HepG2 (cell line): ENCODE data around the gene STX1B. TPM values are rescaled to one million over a fixed set of nuclear protein-coding genes. Genes with fewer than 3 reads are reported as not detected.
"Not testable (repeated sequence)": the region's sequence is repeated elsewhere in the genome, so short reads cannot be mapped to it uniquely, and the experiment has no call there.

Source experiments
- ATAC-seq: fragments of 200-7000 bp; cut with Tn5 transposase; 3 replicates; pipeline ENCODE4 v1.9.1; 2020; ENCODE audit warnings: mild to moderate bottlenecking, moderate library complexity
- BruUV-seq: library from RNA; stranded (reverse); fragments of 400-500 nt; replicated peaks from 2 replicates; lab custom pipeline; 2021; lab: Mats Ljungman, UMichigan
- CTCF ChIA-PET: fragments of 300-600 bp; formaldehyde crosslinking; extraction: SDS; loops from one replicate; lab custom pipeline; 2021; ENCODE audit warnings: low total read pairs, inconsistent platforms, low intra/inter-chr PET ratio; lab: Yijun Ruan, JAX
- POLR2A ChIA-PET: fragments of 350-600 bp; sonication (Branson Sonifier 250); formaldehyde crosslinking; loops from one replicate; lab custom pipeline; 2020; ENCODE audit warnings: antibody characterized with exemption, inconsistent platforms; lab: Yijun Ruan, JAX
- DNase-seq: peaks from one replicate; pipeline ENCODE4 v3.0.0-alpha.2; 2015; ENCODE audit warnings: low spot score
- FAIRE-seq: peaks from 3 replicates; lab custom pipeline; 2011; peaks lifted over from hg19 to GRCh38; lab: Jason Lieb, UNC
- H2AFZ ChIP-seq: one replicate; pipeline ENCODE4 v1.6.1; 2011; ENCODE audit warnings: low read length, inconsistent platforms
- H3K27ac ChIP-seq: fragments of 300-600 bp; 3 replicates; pipeline ENCODE4 v1.8.0; 2011; ENCODE audit warnings: mixed run types, mild to moderate bottlenecking, mixed read lengths, low read length, inconsistent platforms; ENCODE audit not compliant: insufficient read depth; ENCODE audit errors: extremely low read length
- H3K27me3 ChIP-seq, 2 experiments: fragments of 200-600 bp in 1 of 2; 2 replicates in 1 of 2; 3 replicates in 1 of 2; pipeline versions ENCODE4 v1.6.0 to v1.8.0; 2011; ENCODE audit warnings: low read length in 2 of 2, mild to moderate bottlenecking in 2 of 2, moderate library complexity in 2 of 2, inconsistent platforms in 1 of 2; ENCODE audit not compliant: insufficient read depth in 2 of 2, control insufficient read depth in 1 of 2
- H3K36me3 ChIP-seq, 2 experiments: fragments of 200-600 bp in 1 of 2; replicated peaks in 1 of 2; 2 replicates in 1 of 2; 3 replicates in 1 of 2; pipeline versions ENCODE4 v1.5.1 to v1.8.0; 2011; ENCODE audit warnings: low read length in 2 of 2, inconsistent platforms in 1 of 2; ENCODE audit not compliant: insufficient read depth in 2 of 2, control insufficient read depth in 1 of 2
- H3K4me1 ChIP-seq: 2 replicates; pipeline ENCODE4 v1.5.1; 2012; ENCODE audit warnings: low read length, inconsistent platforms; ENCODE audit not compliant: insufficient read depth
- H3K4me2 ChIP-seq: 2 replicates; pipeline ENCODE4 v1.6.0; 2011; ENCODE audit warnings: low read depth, low read length, inconsistent platforms
- H3K4me3 ChIP-seq, 3 experiments: fragments of 200-600 bp in 1 of 3; sonication (generic), shearing (Covaris generic) in 1 of 3; replicated peaks in 1 of 3; 2 replicates each; pipeline ENCODE4 v1.5.1; 2011 to 2016; ENCODE audit warnings: low read length in 3 of 3, inconsistent platforms in 2 of 3, low read depth in 2 of 3, mild to moderate bottlenecking in 2 of 3, control low read depth in 1 of 3, mixed read lengths in 1 of 3; ENCODE audit not compliant: insufficient read depth in 1 of 3
- H3K79me2 ChIP-seq: one replicate; pipeline ENCODE4 v1.6.1; 2011; ENCODE audit warnings: low read length, inconsistent platforms; ENCODE audit not compliant: insufficient read depth
- H3K9ac ChIP-seq: 2 replicates; pipeline ENCODE4 v1.6.0; 2011; ENCODE audit warnings: mild to moderate bottlenecking, low read depth, low read length, inconsistent platforms; ENCODE audit not compliant: insufficient read depth
- H3K9me3 ChIP-seq: 2 replicates; pipeline ENCODE4 v1.5.1; 2012; ENCODE audit warnings: mild to moderate bottlenecking, low read length
- H4K20me1 ChIP-seq: 2 replicates; pipeline ENCODE4 v1.6.0; 2011; ENCODE audit warnings: inconsistent platforms, mild to moderate bottlenecking, low read length, moderate library complexity; ENCODE audit not compliant: insufficient read depth
- CREB3 ChIP-seq: sonication (generic); formaldehyde crosslinking; IDR thresholded peaks from 2 replicates; pipeline ENCODE4 v1.5.0; 2020; ENCODE audit warnings: missing genetic modification reagents
- HDAC6 ChIP-seq: fragments of 200-600 bp; sonication (generic); IDR thresholded peaks from 2 replicates; pipeline ENCODE4 v1.7.0; 2017; ENCODE audit warnings: mild to moderate bottlenecking, antibody characterized with exemption, low read length, low read depth
- PRDM15 ChIP-seq: sonication (generic); formaldehyde crosslinking; IDR thresholded peaks from 2 replicates; pipeline ENCODE4 v1.4.0; 2020; ENCODE audit warnings: missing genetic modification reagents
- SMYD3 ChIP-seq: sonication (generic); formaldehyde crosslinking; IDR thresholded peaks from 2 replicates; pipeline ENCODE4 v1.8.1; 2023; ENCODE audit warnings: mild to moderate bottlenecking, missing genetic modification reagents
- ZGPAT ChIP-seq: IDR thresholded peaks from 2 replicates; pipeline ENCODE4 v1.6.1; 2016; ENCODE audit warnings: mild to moderate bottlenecking
- ZNF572 ChIP-seq: sonication (generic); formaldehyde crosslinking; IDR thresholded peaks from 2 replicates; pipeline ENCODE4 v1.5.1; 2020; ENCODE audit warnings: mild to moderate bottlenecking, missing genetic modification reagents
- ZNF639 ChIP-seq: conservative IDR thresholded peaks from 2 replicates; pipeline ENCODE4 v1.6.1; 2018; ENCODE audit warnings: missing genetic modification reagents
- ZNF761 ChIP-seq: sonication (generic); formaldehyde crosslinking; conservative IDR thresholded peaks from 2 replicates; pipeline ENCODE4 v1.4.0; 2020; ENCODE audit warnings: mild to moderate bottlenecking, missing genetic modification reagents
- ZNF780A ChIP-seq: sonication (generic); formaldehyde crosslinking; IDR thresholded peaks from 2 replicates; pipeline ENCODE4 v1.8.0; 2022; ENCODE audit warnings: mild to moderate bottlenecking, missing genetic modification reagents, moderate library complexity
- WGBS: methylation state at CpG from one replicate; pipeline ENCODE4 v1.1.6; 2017; ENCODE audit warnings: low lambda C conversion rate; 5-methylcytosine and 5-hydroxymethylcytosine counted together
- in situ Hi-C: cut with HindIII; loops from 2 replicates; pipeline ENCODE4 v1.10.0; 2017; ENCODE audit warnings: low pct_unique_long_range_greater_than_20kb; ENCODE audit not compliant: extremely low pct_ligation_motif_present
- intact Hi-C: fragments of 100-400 bp; cut with micrococcal nuclease; formaldehyde crosslinking; loops from one replicate; pipeline ENCODE4 v1.10.0; 2022; ENCODE audit not compliant: unreplicated experiment
- polyA plus RNA-seq, 8 experiments: library from polyadenylated mRNA; depleted of rRNA in 3 of 8; stranded (reverse) in 7 of 8; unstranded in 1 of 8; fragments of >200 nt; fragmentation: Illumina TruSeq in 4 of 8; extraction: Trizol in 4 of 8; gene quantifications; 2 replicates each; pipeline versions ENCODE4 v1.2.1 to v1.2.3, GENCODE V29; 2011 to 2016; ENCODE audit warnings: low read depth in 4 of 8, missing spikeins in 1 of 8, mixed read lengths in 1 of 8; ENCODE audit not compliant: insufficient read depth in 1 of 8
- total RNA-seq, 5 experiments: library from RNA; depleted of rRNA; stranded (reverse); fragments of >200 nt; fragmentation: Illumina TruSeq; extraction: Trizol; gene quantifications; 2 replicates each; pipeline ENCODE4 v1.2.3, GENCODE V29; 2016; ENCODE audit warnings: low read depth in 1 of 5

STX1B gene
- total and polyA plus RNA-seq, 2 of the 13 experiments (the other 11 are each of a cell fraction or from before 2014, with no cell fraction given): 2.1 to 3.0 TPM

- TF ChIP-seq HDAC6 (no peak), ZNF639 (no peak; the same call in 1 of the 2 replicates), ZNF761 (0 out of 2 replicates have a peak, but pooled peaks have one; percentile 54), ZNF572 (CRISPR knock-in tag) (no peak), CREB3 (CRISPR knock-in tag) (no peak), PRDM15 (CRISPR knock-in tag) (no peak), ZNF780A (CRISPR knock-in tag) (no peak), SMYD3 (CRISPR knock-in tag) (no peak), ZGPAT (CRISPR knock-in tag) (peak; percentile 18; the same call in 1 of the 2 replicates)
Observed at GRCh38 chr16:30941600-30942425, 68.6 kb downstream of the STX1B start (continued).

- H3K9ac ChIP-seq, H3K27ac ChIP-seq, H3K27me3 ChIP-seq, DNase-seq, H3K4me2 ChIP-seq, H4K20me1 ChIP-seq, BruUV-seq, ATAC-seq, H3K79me2 ChIP-seq, H2AFZ ChIP-seq, H3K9me3 ChIP-seq, intact Hi-C loops, in situ Hi-C loops, FAIRE-seq, CTCF ChIA-PET, H3K4me3 ChIP-seq: not testable (repeated sequence)
- peaks cover 16 to 23% of the 10 kb centered on the region in 2 experiments; a peak in 4 of 5 replicates for H3K36me3 ChIP-seq
- peaks cover 17% of the 10 kb centered on the region for H3K4me1 ChIP-seq
- 94% methylated on average over 8 of the region's 8 CpGs for WGBS
- POLR2A ChIA-PET: interaction anchor here (1.4 kb wide), 1 partner anchor 10 kb away, joined by 5 read pairs; no protein-coding TSS in a partner anchor
Observed at GRCh38 chr16:30939571-30939970, 70.9 kb downstream of the STX1B start.
